Natural killer cell (primary cell): Measurements from ENCODE around the gene PPIP5K1. TPM values are rescaled to one million over a fixed set of nuclear protein-coding genes. Genes with fewer than 3 reads are reported as not detected.

Source experiments
- ATAC-seq, 3 donors: fragments of 150-1000 bp in 2 of 3; fragments of 200-7000 bp in 1 of 3; cut with Tn5 transposase; 1 replicate in 1 of 3; 2 replicates in 2 of 3; pipeline ENCODE4 v1.10.0; 2021; ENCODE audit warnings: mild to moderate bottlenecking in 2 of 3, moderate library complexity in 2 of 3
- DNase-seq, 2 donors: peaks; one replicate each; pipeline versions ENCODE4 v3.0.0 to v3.0.0-alpha.2; 2013 to 2021; ENCODE audit warnings: mixed read lengths in 1 of 2
- H3K27ac ChIP-seq: one replicate; pipeline ENCODE4 v1.5.1; 2013; ENCODE audit warnings: mild to moderate bottlenecking, low read length
- H3K27me3 ChIP-seq: one replicate; pipeline ENCODE4 v1.6.1; 2013; ENCODE audit warnings: low read length; ENCODE audit not compliant: control insufficient read depth, insufficient read depth
- H3K36me3 ChIP-seq: one replicate; pipeline ENCODE4 v1.6.1; 2013; ENCODE audit warnings: low read length; ENCODE audit not compliant: control insufficient read depth, insufficient read depth
- H3K4me1 ChIP-seq: one replicate; pipeline ENCODE4 v1.6.1; 2013; ENCODE audit warnings: low read length; ENCODE audit not compliant: control insufficient read depth, insufficient read depth
- H3K4me3 ChIP-seq: one replicate; pipeline ENCODE4 v1.5.1; 2013; ENCODE audit warnings: low read length
- H3K9me3 ChIP-seq: one replicate; pipeline ENCODE4 v1.6.1; 2013; ENCODE audit warnings: low read length; ENCODE audit not compliant: control insufficient read depth, insufficient read depth
- H3K27ac Mint-ChIP-seq, 2 donors: one replicate each; pipeline ENCODE4 v1.8.0; 2022; ENCODE audit warnings: mild to moderate bottlenecking in 2 of 2, mixed read lengths in 2 of 2, moderate library complexity in 1 of 2
- H3K27me3 Mint-ChIP-seq, 2 donors: one replicate each; pipeline ENCODE4 v1.8.0; 2022; ENCODE audit warnings: low read depth in 2 of 2, mixed read lengths in 2 of 2
- H3K36me3 Mint-ChIP-seq: one replicate; pipeline ENCODE4 v1.8.0; 2022; ENCODE audit warnings: mixed read lengths
- H3K4me1 Mint-ChIP-seq, 2 donors: one replicate each; pipeline ENCODE4 v1.8.0; 2022; ENCODE audit warnings: mixed read lengths in 2 of 2
- H3K4me3 Mint-ChIP-seq: one replicate; pipeline ENCODE4 v1.8.0; 2022; ENCODE audit warnings: mild to moderate bottlenecking, moderate library complexity, mixed read lengths
- H3K9me3 Mint-ChIP-seq, 2 donors: one replicate each; pipeline ENCODE4 v1.8.0; 2022; ENCODE audit warnings: mixed read lengths in 2 of 2
- CTCF ChIP-seq: fragments of 200-600 bp; IDR thresholded peaks from one replicate; pipeline ENCODE4 v1.8.0; 2022; ENCODE audit warnings: antibody characterized with exemption
- WGBS: methylation state at CpG from one replicate; pipeline ENCODE4 v1.1.7; 2013; ENCODE audit warnings: missing lambda C conversion rate; ENCODE audit not compliant: insufficient coverage; 5-methylcytosine and 5-hydroxymethylcytosine counted together
- intact Hi-C: fragments of 100-400 bp; cut with micrococcal nuclease; formaldehyde crosslinking; loops from one replicate; pipeline ENCODE4 v1.14.2; 2022
- total RNA-seq, 4 donors: library from RNA; stranded (reverse); fragments of 120-200 nt in 1 of 4; gene quantifications; one replicate each; pipeline versions ENCODE4 v1.2.3 to v1.2.4, GENCODE V29; 2013 to 2022

The PPIP5K1 gene
- total RNA-seq, 3 donors from 2014 or later (not counting 1 experiment from before 2014, with no cell fraction given), result 28.2 to 45.9 (median 38.2) TPM

- Histone ChIP-seq H3K27me3 (no peaks in the 10 kb centered on the region), H3K27ac (no peak overlapping the region), H3K4me1 (peaks cover 15% of the 10 kb centered on the region), H3K9me3 (no peaks in the 10 kb centered on the region), H3K36me3 (no peaks in the 10 kb centered on the region), H3K4me3 (peak overlapping the region; percentile 74)
- peak overlapping the region; percentile 88 for H3K4me3 Mint-ChIP-seq
- no peak for TF ChIP-seq CTCF
- no peaks in the 10 kb centered on the region for H3K9me3 Mint-ChIP-seq
- peak overlapping the region; percentile 85 to 99 for H3K27ac Mint-ChIP-seq
- H3K36me3 Mint-ChIP-seq, result no peaks in the 10 kb centered on the region
- H3K4me1 Mint-ChIP-seq, result peaks cover 23% of the 10 kb centered on the region in 2 donors
- intact Hi-C loops, result loop anchor here (5.0 kb wide), 1 partner anchor 134 kb away; no protein-coding TSS in a partner anchor
- WGBS, result 9% methylated on average over 39 of the region's 39 CpGs
- DNase-seq (peak in 1 of 2 donors; percentile 49), ATAC-seq (no peak)
- H3K27me3 Mint-ChIP-seq, result peaks cover 8 to 27% of the 10 kb centered on the region in 2 donors
Observed at GRCh38 chr15:43511012-43511885, 78.8 kb downstream of the PPIP5K1 start.

GRCh38 chr15:43510200-43511011 lies 79.6 kb downstream of the PPIP5K1 start:
- peak overlapping the region; percentile 70 for H3K27ac ChIP-seq

GRCh38 chr15:43509660-43510199 lies 80.3 kb downstream of the PPIP5K1 start:
- H3K9me3 Mint-ChIP-seq, result no peaks in the 10 kb centered on the region
- Histone ChIP-seq H3K9me3 (no peaks in the 10 kb centered on the region), H3K4me1 (peaks cover 15% of the 10 kb centered on the region), H3K4me3 (no peak overlapping the region), H3K36me3 (no peaks in the 10 kb centered on the region), H3K27ac (peak overlapping the region; percentile 70), H3K27me3 (no peaks in the 10 kb centered on the region)
- DNase-seq (no peak), ATAC-seq (no peak)
- peak overlapping the region; percentile 88 for H3K4me3 Mint-ChIP-seq
- peak overlapping the region; percentile 85 to 99 for H3K27ac Mint-ChIP-seq
- WGBS, result 81% methylated on average over 6 of the region's 8 CpGs
- no peaks in the 10 kb centered on the region for H3K36me3 Mint-ChIP-seq
- intact Hi-C loops, result loop anchor here (1.0 to 5.0 kb wide), 2 partner anchors 16 to 132 kb away; partner anchors contain the start of gene TP53BP1
- no peak for TF ChIP-seq CTCF
- peaks cover 7 to 17% of the 10 kb centered on the region in 2 donors for H3K27me3 Mint-ChIP-seq
- H3K4me1 Mint-ChIP-seq, result peaks cover 23% of the 10 kb centered on the region in 2 donors

More at GRCh38 chr15:43510200-43511011, 79.6 kb downstream of the PPIP5K1 start:
- Mint-ChIP-seq H3K36me3 (no peaks in the 10 kb centered on the region), H3K27ac (peak overlapping the region; percentile 85 to 99), H3K4me3 (peak overlapping the region; percentile 88), H3K4me1 (peaks cover 23% of the 10 kb centered on the region in 2 donors), H3K9me3 (no peaks in the 10 kb centered on the region), H3K27me3 (peaks cover 7 to 19% of the 10 kb centered on the region in 2 donors)
- WGBS, result under 1% methylated on average over 41 of the region's 41 CpGs
- H3K27me3 ChIP-seq, result no peaks in the 10 kb centered on the region
- peak overlapping the region; percentile 74 for H3K4me3 ChIP-seq
- no peaks in the 10 kb centered on the region for H3K9me3 ChIP-seq
- H3K4me1 ChIP-seq, result peaks cover 15% of the 10 kb centered on the region
- TF ChIP-seq CTCF, result no peak
- intact Hi-C loops, result loop anchor here (1.0 to 5.0 kb wide), 2 partner anchors 17 to 133 kb away; partner anchors contain the start of gene TP53BP1
- ATAC-seq (peak; percentile 94 to 99 (median 95)), DNase-seq (peak; percentile 93 to 98)
- H3K36me3 ChIP-seq, result no peaks in the 10 kb centered on the region
